K562 (cell line): ENCODE data around the gene PPP1R14C. TPM values are rescaled to one million over a fixed set of nuclear protein-coding genes. Genes with fewer than 3 reads are reported as not detected.
A peak's percentile ranks its signal among the peaks of the same experiment; 100 is the strongest.

Source experiments
- ATF1 ChIP-seq, 2 experiments: fragments of 450-650 bp in 1 of 2; IDR thresholded peaks; 2 replicates each; pipeline ENCODE4 v1.6.1; 2016; ENCODE audit warnings: missing compliant biosample characterization in 1 of 2, missing genetic modification characterization in 1 of 2
- BCOR ChIP-seq: fragments of 450-650 bp; IDR thresholded peaks from 2 replicates; pipeline ENCODE4 v1.6.1; 2016
- BRD4 ChIP-seq: fragments of 200-600 bp; sonication (generic); IDR thresholded peaks from 2 replicates; pipeline ENCODE4 v1.6.1; 2017; ENCODE audit warnings: inconsistent platforms
- E2F1 ChIP-seq: sonication (generic); formaldehyde crosslinking; IDR thresholded peaks from 2 replicates; pipeline ENCODE4 v1.8.1; 2023; ENCODE audit warnings: mild to moderate bottlenecking, missing genetic modification reagents, moderate library complexity
- GABPB1 ChIP-seq: sonication (generic); formaldehyde crosslinking; IDR thresholded peaks from 2 replicates; pipeline ENCODE4 v1.8.0; 2022; ENCODE audit warnings: mild to moderate bottlenecking, missing genetic modification reagents
- HOMEZ ChIP-seq: fragments of 250-450 bp; sonication (Bioruptor Pico); IDR thresholded peaks from 2 replicates; pipeline ENCODE4 v1.4.0; 2020; ENCODE audit warnings: mild to moderate bottlenecking, moderate library complexity
- ID3 ChIP-seq, 2 experiments: fragments of 250-450 bp in 1 of 2; fragments of 450-650 bp in 1 of 2; sonication (Bioruptor Pico) in 1 of 2; IDR thresholded peaks; 2 replicates each; pipeline versions ENCODE4 v1.6.1 to v1.8.0; 2016 to 2021; ENCODE audit warnings: mild to moderate bottlenecking in 2 of 2, moderate library complexity in 2 of 2, missing compliant biosample characterization in 1 of 2, missing genetic modification characterization in 1 of 2
- KAT2B ChIP-seq: IDR thresholded peaks from one replicate; pipeline ENCODE4 v1.6.1; 2012; ENCODE audit warnings: low read depth, mild to moderate bottlenecking, control low read depth, inconsistent platforms, low read length, moderate library complexity
- KLF1 ChIP-seq: fragments of 450-650 bp; IDR thresholded peaks from 2 replicates; pipeline ENCODE4 v1.6.1; 2016; ENCODE audit warnings: missing genetic modification characterization, missing compliant biosample characterization
- POLR2H ChIP-seq: IDR thresholded peaks from 2 replicates; pipeline ENCODE4 v1.6.1; 2016; ENCODE audit warnings: missing genetic modification characterization, low read depth, mild to moderate bottlenecking, control low read depth, missing compliant biosample characterization, moderate library complexity
- TCF7L2 ChIP-seq: fragments of 150-350 bp; IDR thresholded peaks from 2 replicates; pipeline ENCODE4 v1.6.1; 2016; ENCODE audit warnings: low read depth, mild to moderate bottlenecking, low read length, moderate library complexity
- ZBTB43 ChIP-seq: sonication (generic); formaldehyde crosslinking; IDR thresholded peaks from 2 replicates; pipeline ENCODE4 v1.8.0; 2023; ENCODE audit warnings: mild to moderate bottlenecking, missing genetic modification reagents
- polyA plus RNA-seq, 8 experiments: library from polyadenylated mRNA; depleted of rRNA in 4 of 8; stranded (reverse) in 5 of 8; unstranded in 3 of 8; fragments of >200 nt; fragmentation: Nextera tagmentation in 2 of 8; fragmentation: Illumina TruSeq in 1 of 8; extraction: Ambion mirVana in 2 of 8; extraction: Trizol in 1 of 8; gene quantifications; 2 replicates each; pipeline versions ENCODE4 v1.2.1 to v1.2.3, GENCODE V29; 2011 to 2014; ENCODE audit warnings: inconsistent platforms in 1 of 8, missing spikeins in 1 of 8
- total RNA-seq, 7 experiments: library from RNA; depleted of rRNA in 6 of 7; stranded (reverse); fragments of >200 nt in 6 of 7; fragmentation: Illumina TruSeq in 2 of 7; extraction: Trizol in 2 of 7; gene quantifications; 2 replicates each; pipeline versions ENCODE4 v1.2.1 to v1.2.3, GENCODE V29; 2011 to 2021; ENCODE audit warnings: low replicate concordance in 1 of 7
- TF ChIP-seq, protein P1 (sequence below): fragments of 250-450 bp; sonication (Bioruptor Pico); IDR thresholded peaks from 2 replicates; pipeline ENCODE4 v1.5.0; 2021
- TF ChIP-seq, protein P2 (sequence below), 2 experiments: fragments of 450-650 bp in 1 of 2; sonication (generic) in 1 of 2; formaldehyde crosslinking in 1 of 2; IDR thresholded peaks in 1 of 2; conservative IDR thresholded peaks in 1 of 2; 2 replicates each; pipeline versions ENCODE4 v1.6.1 to v1.8.1; 2016 to 2023; ENCODE audit warnings: mild to moderate bottlenecking in 2 of 2, moderate library complexity in 2 of 2, inconsistent platforms in 1 of 2, missing genetic modification reagents in 1 of 2

The PPP1R14C gene
- total and polyA plus RNA-seq, 9 of the 15 experiments (the other 6 are each of a cell fraction or from before 2014, with no cell fraction given): 4.5 to 16.6 (median 11.9) TPM

DNA sequence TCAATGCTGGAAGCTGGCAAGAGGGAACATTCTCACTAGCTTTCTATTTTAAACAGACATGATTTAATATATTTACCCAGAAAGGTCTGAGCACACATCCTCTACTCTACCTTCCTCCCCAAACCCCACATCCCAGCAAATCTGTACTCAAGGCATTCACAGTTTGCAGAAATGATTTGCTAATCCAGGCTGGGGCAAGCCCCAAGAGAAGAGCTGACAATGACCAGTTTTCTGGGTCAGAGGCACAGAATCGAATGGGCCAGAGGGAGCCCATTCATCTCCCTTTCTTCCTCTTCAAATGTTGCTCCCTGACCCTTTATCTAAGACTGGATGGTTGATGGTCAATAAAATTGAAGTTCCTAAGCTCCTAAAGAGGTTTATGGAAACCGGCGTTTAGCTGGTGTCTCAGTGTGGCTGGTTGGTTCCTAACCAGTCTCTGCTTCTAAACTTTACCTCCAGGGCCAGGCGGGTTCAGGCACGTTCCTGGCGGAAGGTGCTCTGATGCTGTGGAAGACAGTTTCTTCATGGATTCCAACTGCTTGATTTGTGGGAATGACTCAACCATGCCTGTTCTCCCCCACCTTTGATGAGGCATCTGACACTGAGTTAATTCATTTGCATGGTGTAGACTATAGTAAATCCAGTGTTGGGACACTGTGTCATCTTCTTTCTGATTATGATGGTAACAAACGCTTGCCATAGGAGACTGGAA is 129.6 kb downstream of the PPP1R14C start (continued):
- TF ChIP-seq HOMEZ (CRISPR knock-in tag) (no peak), KAT2B (no peak), ATF1 (CRISPR knock-in tag; IDR thresholded peaks at IDR 0.05) (no peak), ATF1 (tag; IDR thresholded peaks at IDR 0.05) (peak; percentile 85), ZBTB43 (no peak), POLR2H (tag) (0 out of 2 replicates have a peak, but pooled peaks have one; percentile 13), TCF7L2 (no peak), E2F1 (no peak), BCOR (no peak), BRD4 (peak; percentile 76; the same call in 1 of the 2 replicates), GABPB1 (CRISPR knock-in tag) (0 out of 2 replicates have a peak, but pooled peaks have one; percentile 3), KLF1 (no peak), ID3 (CRISPR knock-in tag; IDR thresholded peaks at IDR 0.05) (no peak), ID3 (tag; IDR thresholded peaks at IDR 0.05) (peak; percentile 37)
- TF ChIP-seq, protein P1, sequence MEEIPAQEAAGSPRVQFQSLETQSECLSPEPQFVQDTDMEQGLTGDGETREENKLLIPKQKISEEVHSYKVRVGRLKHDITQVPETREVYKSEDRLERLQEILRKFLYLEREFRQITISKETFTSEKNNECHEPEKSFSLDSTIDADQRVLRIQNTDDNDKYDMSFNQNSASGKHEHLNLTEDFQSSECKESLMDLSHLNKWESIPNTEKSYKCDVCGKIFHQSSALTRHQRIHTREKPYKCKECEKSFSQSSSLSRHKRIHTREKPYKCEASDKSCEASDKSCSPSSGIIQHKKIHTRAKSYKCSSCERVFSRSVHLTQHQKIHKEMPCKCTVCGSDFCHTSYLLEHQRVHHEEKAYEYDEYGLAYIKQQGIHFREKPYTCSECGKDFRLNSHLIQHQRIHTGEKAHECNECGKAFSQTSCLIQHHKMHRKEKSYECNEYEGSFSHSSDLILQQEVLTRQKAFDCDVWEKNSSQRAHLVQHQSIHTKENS: peak; percentile 40; the same call in 1 of the 2 replicates
- TF ChIP-seq, protein P2, sequence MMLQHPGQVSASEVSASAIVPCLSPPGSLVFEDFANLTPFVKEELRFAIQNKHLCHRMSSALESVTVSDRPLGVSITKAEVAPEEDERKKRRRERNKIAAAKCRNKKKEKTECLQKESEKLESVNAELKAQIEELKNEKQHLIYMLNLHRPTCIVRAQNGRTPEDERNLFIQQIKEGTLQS (IDR thresholded peaks at IDR 0.05): no peak; the same call in 1 of the 2 replicates
- TF ChIP-seq, protein P2 (CRISPR knock-in tag; conservative IDR thresholded peaks at IDR 0.05): 0 out of 2 replicates have a peak, but pooled peaks have one; percentile 4
